HUES48 (cell line): Measurements from ENCODE around the gene SCGN.
"Not testable (repeated sequence)": the region's sequence is repeated elsewhere in the genome, so short reads cannot be mapped to it uniquely, and the experiment has no call there.

Experiments used
- H3K27ac ChIP-seq: one replicate; pipeline ENCODE4 v1.7.0; 2013; ENCODE audit warnings: low read depth, low read length, inconsistent platforms
- H3K27me3 ChIP-seq: 2 replicates; pipeline ENCODE4 v1.6.1; 2013; ENCODE audit warnings: mild to moderate bottlenecking, low read length; ENCODE audit not compliant: control insufficient read depth, insufficient read depth
- H3K36me3 ChIP-seq: 2 replicates; pipeline ENCODE4 v1.6.1; 2013; ENCODE audit warnings: low read length; ENCODE audit not compliant: control insufficient read depth, insufficient read depth
- H3K4me1 ChIP-seq: 2 replicates; pipeline ENCODE4 v1.6.1; 2013; ENCODE audit warnings: mild to moderate bottlenecking, low read length; ENCODE audit not compliant: control insufficient read depth, insufficient read depth
- H3K4me3 ChIP-seq: 2 replicates; pipeline ENCODE4 v1.5.1; 2013; ENCODE audit warnings: mild to moderate bottlenecking, low read depth, low read length
- H3K9ac ChIP-seq: 2 replicates; pipeline ENCODE4 v1.6.1; 2013; ENCODE audit warnings: mild to moderate bottlenecking, low read depth, low read length, moderate library complexity
- H3K9me3 ChIP-seq: 2 replicates; pipeline ENCODE4 v1.6.1; 2013; ENCODE audit warnings: low read length; ENCODE audit not compliant: control insufficient read depth, insufficient read depth

The SCGN gene

DNA sequence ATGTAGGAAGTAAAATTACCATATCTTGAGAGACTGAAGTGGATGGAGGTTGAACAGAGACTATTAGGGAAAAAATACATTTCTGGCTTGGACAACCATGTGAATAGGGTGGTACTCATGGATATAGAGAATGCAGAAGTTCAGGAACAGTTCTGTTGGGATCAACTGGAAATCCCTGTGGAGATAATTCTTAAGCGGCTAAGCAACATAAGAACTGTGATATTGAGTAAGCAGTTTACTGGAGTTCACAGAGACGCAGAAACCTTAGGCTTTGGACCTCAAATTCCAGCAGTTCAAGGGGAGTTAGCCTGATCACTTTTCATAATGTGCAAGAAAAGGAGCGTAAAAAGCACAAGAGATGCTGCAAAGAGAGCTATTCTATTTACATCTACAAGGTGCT is 78.9 kb downstream of the SCGN start:
- H3K4me1 ChIP-seq: no peaks in the 10 kb centered on the region
- no peaks in the 10 kb centered on the region for H3K27me3 ChIP-seq
- H3K9me3 ChIP-seq: no peaks in the 10 kb centered on the region
- no peak overlapping the region for H3K9ac ChIP-seq
- H3K27ac ChIP-seq: no peak overlapping the region
- H3K4me3 ChIP-seq: no peak overlapping the region
- H3K36me3 ChIP-seq: no peaks in the 10 kb centered on the region

DNA sequence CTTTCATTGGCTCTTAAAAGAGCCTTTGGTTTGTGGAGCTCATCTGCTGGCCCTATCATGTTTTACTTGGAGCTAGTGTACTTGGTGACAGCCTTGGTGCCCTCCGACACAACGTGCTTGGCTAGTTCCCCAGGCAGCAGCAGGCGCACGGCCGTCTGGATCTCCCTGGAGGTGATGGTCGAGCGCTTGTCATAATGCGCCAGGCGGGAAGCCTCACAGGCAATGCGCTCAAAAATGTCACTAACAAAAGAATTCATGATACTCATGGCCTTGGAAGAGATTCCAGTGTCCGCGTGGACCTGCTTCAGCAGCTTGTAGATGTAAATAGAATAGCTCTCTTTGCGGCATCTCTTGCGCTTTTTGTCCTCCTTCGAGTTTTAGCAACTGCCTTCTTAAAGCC is 79.7 kb downstream of the SCGN start:
- H3K36me3 ChIP-seq: no peaks in the 10 kb centered on the region
- no peaks in the 10 kb centered on the region for H3K4me1 ChIP-seq
- no peak overlapping the region for H3K27ac ChIP-seq
- no peaks in the 10 kb centered on the region for H3K9me3 ChIP-seq
- no peaks in the 10 kb centered on the region for H3K27me3 ChIP-seq
- no peak overlapping the region for H3K9ac ChIP-seq
- no peak overlapping the region for H3K4me3 ChIP-seq

DNA sequence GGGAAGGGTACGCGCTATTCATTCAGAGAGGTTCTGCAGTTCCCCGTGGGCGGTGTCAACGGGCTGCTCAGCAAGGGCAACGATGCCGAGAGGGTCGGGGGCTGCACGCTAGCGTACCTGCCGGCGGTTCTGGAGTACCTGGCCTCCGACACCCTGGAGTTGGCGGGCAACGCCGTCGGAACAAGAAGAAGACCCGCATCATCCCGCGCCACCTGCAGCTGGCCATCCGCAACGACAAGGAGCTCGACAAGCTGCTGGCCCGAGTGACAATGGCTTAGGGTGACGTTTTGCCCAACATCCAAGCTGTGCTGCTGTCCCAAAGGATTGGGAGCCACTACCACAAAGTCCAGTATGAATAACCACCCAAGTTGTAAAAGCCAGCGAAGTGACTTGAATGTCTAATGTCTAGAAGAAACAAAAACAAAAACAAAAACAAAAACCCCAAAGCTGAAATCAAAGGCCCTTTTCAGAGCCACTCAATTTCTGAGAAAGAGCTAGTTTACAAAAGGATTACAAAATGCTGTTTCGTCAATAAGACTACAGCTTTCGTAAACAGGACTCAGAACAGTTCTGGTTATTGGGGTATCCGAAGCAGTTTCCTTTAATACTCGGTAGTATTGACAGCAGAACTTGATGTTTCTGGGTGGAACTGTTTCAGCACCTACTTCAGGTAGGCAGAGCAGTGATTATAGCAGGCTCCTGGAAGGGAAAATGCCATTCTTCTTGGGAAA is 80.6 kb downstream of the SCGN start:
- no peaks in the 10 kb centered on the region for H3K36me3 ChIP-seq
- no peak overlapping the region for H3K4me3 ChIP-seq
- no peaks in the 10 kb centered on the region for H3K27me3 ChIP-seq
- H3K4me1 ChIP-seq: no peaks in the 10 kb centered on the region
- H3K9me3 ChIP-seq: no peaks in the 10 kb centered on the region
- no peak overlapping the region for H3K9ac ChIP-seq
- H3K27ac ChIP-seq: no peak overlapping the region

DNA sequence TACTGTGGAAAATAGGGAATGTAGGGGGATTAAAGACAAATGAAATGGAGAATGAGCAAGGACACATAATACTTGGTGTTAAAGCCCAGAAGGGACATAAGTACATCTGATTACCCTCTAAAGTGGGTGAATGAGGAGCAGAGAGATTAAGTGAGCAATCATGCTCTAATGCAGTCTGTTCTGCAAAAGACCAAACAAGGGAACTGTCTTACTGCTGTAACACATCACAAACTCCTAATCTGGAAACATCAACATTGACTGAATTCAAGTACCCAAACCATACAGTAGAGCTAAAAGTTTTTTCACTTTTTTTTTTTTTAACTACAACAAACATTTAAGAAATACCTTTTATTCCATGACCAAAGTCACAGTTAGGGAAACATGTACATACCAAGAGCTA is 83.2 kb downstream of the SCGN start:
- Histone ChIP-seq H3K4me3 (no peak overlapping the region), H3K27me3 (no peaks in the 10 kb centered on the region), H3K36me3 (no peaks in the 10 kb centered on the region), H3K27ac (no peak overlapping the region), H3K9me3 (no peaks in the 10 kb centered on the region), H3K4me1 (no peaks in the 10 kb centered on the region), H3K9ac (no peak overlapping the region)

DNA sequence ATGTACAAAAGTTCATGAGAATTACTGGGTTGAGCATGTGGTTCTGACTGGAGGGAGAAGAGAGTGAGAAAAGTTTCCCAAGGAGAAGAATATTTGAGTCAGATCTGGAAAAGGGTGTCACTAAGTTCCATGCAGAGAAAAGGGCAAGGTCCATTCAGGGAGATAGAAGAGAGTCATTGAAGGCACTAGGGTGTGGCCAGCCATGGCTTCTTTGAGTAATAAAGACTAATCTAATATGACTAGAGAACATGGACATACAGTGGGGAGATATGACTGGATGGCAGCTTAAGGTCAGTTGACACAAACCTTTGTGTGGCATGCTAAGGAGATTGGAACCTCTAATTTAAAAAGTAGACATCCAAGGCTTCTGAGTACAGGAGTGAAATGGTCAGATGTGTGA is 91.9 kb downstream of the SCGN start:
- no peaks in the 10 kb centered on the region for H3K27me3 ChIP-seq
- no peak overlapping the region for H3K4me3 ChIP-seq
- H3K4me1 ChIP-seq: no peaks in the 10 kb centered on the region
- H3K9ac ChIP-seq: no peak overlapping the region
- no peaks in the 10 kb centered on the region for H3K36me3 ChIP-seq
- no peaks in the 10 kb centered on the region for H3K9me3 ChIP-seq
- H3K27ac ChIP-seq: no peak overlapping the region

DNA sequence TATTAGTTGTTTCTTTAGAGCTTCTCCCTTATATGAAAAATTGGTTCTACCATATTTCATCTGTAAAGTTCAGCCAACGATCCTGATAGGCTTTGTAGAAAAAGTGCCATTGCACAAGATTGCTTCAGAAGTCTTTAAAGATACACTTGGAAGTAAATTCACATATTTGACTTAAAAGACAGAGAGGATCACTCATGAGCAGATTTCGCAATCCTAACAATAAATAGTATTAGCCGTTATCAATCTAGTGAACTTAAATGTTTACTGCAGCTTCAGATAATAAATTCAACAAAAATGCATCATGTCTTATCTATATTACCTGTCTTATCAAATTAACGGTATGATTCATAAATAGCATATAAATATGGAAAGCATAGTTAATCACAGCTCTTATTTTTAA is 93.8 kb downstream of the SCGN start:
- no peak overlapping the region for H3K27ac ChIP-seq
- no peaks in the 10 kb centered on the region for H3K9me3 ChIP-seq
- no peak overlapping the region for H3K4me3 ChIP-seq
- H3K36me3 ChIP-seq: no peaks in the 10 kb centered on the region
- H3K4me1 ChIP-seq: no peaks in the 10 kb centered on the region
- H3K27me3 ChIP-seq: no peaks in the 10 kb centered on the region
- H3K9ac ChIP-seq: no peak overlapping the region

DNA sequence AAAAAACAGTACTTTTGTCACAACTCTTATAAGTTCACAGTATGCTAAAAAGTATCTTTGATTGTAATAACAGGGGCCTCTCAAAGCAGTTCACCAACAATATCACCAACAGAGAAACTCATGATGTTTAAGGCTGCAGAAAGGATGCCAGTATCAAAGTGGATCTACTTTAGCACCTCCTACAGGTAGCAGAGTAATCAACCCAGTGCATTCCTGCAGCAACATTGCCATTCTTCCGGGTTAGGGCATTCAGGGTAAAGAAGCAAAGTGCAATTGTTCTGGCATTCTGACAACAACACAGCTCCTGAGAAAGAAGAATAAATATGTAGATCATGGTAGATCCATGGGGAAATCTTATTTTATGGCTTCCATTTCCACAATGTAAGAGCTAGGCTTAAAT is 95.0 kb downstream of the SCGN start:
- Histone ChIP-seq H3K27me3 (no peaks in the 10 kb centered on the region), H3K4me1 (no peaks in the 10 kb centered on the region), H3K9me3 (no peaks in the 10 kb centered on the region), H3K27ac (no peak overlapping the region), H3K4me3 (no peak overlapping the region), H3K36me3 (no peaks in the 10 kb centered on the region), H3K9ac (no peak overlapping the region)

DNA sequence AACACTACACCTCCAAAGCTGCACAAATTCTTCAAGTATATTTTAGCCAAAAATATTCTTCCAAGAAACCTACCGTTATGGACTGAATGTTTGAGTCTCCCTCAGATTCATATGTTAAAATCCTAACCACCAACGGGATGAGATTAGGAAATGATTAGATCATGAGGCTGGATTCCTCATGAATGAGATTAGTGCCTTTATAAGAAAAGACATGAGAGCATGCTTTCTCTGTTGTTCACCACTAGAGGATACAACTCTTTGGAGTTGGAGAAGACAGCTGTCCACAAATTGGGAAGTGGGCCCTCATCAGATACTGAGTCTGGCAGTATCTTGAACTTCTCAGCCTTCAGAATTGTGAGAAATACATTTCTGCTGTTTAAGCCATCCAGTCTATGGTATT is 95.5 kb downstream of the SCGN start:
- Histone ChIP-seq H3K9ac (no peak overlapping the region), H3K36me3 (no peaks in the 10 kb centered on the region), H3K4me3 (no peak overlapping the region), H3K9me3 (no peaks in the 10 kb centered on the region), H3K4me1 (no peaks in the 10 kb centered on the region), H3K27me3 (no peaks in the 10 kb centered on the region), H3K27ac (no peak overlapping the region)

DNA sequence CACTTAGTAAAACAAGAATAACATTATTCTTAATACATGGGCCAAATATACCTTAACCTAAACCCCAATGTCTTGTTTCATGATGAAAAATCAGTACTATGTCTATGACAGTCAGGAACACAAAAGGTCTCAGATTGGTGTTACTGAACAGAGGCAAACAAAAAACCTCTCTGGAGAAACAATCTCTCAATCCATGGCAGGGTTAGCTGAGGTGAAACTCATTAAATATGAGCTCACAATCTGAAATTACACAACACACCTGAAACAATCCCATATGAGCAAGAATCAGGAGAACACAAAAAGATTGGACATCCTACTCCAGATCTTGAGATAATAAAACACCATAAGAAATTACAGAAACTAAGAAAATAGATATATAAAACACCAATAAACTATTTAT is 96.0 kb downstream of the SCGN start:
- no peaks in the 10 kb centered on the region for H3K9me3 ChIP-seq
- no peak overlapping the region for H3K27ac ChIP-seq
- H3K27me3 ChIP-seq: no peaks in the 10 kb centered on the region
- no peak overlapping the region for H3K4me3 ChIP-seq
- no peak overlapping the region for H3K9ac ChIP-seq
- no peaks in the 10 kb centered on the region for H3K36me3 ChIP-seq
- no peaks in the 10 kb centered on the region for H3K4me1 ChIP-seq

DNA sequence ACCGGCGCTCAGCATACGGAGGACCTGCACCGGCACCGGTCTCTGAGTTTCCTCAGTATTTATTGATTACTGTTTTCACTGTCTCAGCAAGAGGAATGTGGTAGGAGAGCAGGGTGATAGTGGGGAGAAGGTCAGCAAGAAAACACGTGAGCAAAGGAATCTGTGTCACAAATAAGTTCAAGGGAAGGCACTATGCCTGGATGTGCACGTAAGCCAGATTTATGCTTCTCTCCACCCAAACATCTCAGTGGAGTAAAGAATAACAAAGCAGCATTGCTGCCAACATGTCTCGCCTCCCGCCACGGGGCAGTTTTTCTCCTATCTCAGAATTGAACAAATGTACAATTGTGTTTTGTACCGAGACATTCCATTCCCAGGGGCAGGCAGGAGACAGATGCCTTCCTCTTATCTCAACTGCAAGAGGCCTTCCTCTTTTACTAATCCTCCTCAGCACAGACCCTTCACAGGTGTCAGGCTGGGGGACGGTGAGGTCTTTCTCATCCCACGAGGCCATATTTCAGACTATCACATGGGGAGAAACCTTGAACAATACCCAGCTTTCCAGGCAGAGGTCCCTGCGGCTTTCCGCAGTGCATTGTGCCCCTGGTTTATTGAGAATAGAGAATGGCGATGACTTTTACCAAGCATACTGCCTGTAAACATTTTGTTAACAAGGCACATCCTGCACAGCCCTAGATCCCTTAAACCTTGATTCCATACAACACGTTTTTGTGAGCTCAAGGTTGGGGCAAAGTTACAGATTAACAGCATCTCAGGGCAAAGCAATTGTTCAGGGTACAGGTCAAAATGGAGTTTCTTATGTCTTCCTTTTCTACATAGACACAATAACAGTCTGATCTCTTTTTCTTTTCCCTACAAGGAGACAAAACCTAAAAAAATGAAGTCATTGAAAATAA is 96.8 kb downstream of the SCGN start:
- not testable (repeated sequence) for H3K4me1 ChIP-seq, H3K4me3 ChIP-seq, H3K27ac ChIP-seq, H3K9me3 ChIP-seq, H3K27me3 ChIP-seq, H3K9ac ChIP-seq, H3K36me3 ChIP-seq

DNA sequence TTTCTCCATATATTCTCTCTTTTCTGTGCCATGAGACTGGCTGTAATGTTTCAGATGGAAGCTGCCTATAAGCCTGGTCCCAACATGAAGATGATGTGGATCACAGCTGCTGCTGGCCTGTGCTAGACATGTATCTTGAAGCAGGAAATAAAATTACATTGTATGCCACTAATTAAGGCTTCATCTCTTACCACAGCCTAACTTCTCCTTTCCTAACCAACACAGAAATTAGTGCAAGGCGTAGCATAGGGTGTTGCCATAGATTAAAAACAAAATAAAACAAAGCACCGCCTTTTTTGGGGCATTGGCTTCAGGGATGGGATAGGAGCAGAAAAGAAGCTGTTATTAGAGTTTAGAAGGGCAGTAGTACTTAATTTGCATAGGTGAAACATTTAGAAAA is 97.8 kb downstream of the SCGN start:
- H3K9me3 ChIP-seq: no peaks in the 10 kb centered on the region
- no peak overlapping the region for H3K9ac ChIP-seq
- no peak overlapping the region for H3K27ac ChIP-seq
- H3K36me3 ChIP-seq: no peaks in the 10 kb centered on the region
- H3K4me3 ChIP-seq: no peak overlapping the region
- H3K4me1 ChIP-seq: no peaks in the 10 kb centered on the region
- H3K27me3 ChIP-seq: no peaks in the 10 kb centered on the region
